Neural progenitor cell (in vitro differentiated cells): Measurements from ENCODE around the gene C11orf16.
"Not testable (repeated sequence)": the region's sequence is repeated elsewhere in the genome, so short reads cannot be mapped to it uniquely, and the experiment has no call there.

Experiments used
- EZH2phosphoT487 ChIP-seq: fragments of 200-600 bp; sonication (generic); IDR thresholded peaks from 2 replicates; pipeline ENCODE4 v1.6.1; 2017; ENCODE audit warnings: antibody characterized with exemption
- TF ChIP-seq, protein P1 (sequence below): fragments of 200-600 bp; sonication (generic); IDR thresholded peaks from 2 replicates; pipeline ENCODE4 v1.5.1; 2017; ENCODE audit warnings: antibody characterized with exemption, mild to moderate bottlenecking

GRCh38 chr11:8891185-8891584 is 41.6 kb downstream of the C11orf16 start:
- TF ChIP-seq, protein P1, sequence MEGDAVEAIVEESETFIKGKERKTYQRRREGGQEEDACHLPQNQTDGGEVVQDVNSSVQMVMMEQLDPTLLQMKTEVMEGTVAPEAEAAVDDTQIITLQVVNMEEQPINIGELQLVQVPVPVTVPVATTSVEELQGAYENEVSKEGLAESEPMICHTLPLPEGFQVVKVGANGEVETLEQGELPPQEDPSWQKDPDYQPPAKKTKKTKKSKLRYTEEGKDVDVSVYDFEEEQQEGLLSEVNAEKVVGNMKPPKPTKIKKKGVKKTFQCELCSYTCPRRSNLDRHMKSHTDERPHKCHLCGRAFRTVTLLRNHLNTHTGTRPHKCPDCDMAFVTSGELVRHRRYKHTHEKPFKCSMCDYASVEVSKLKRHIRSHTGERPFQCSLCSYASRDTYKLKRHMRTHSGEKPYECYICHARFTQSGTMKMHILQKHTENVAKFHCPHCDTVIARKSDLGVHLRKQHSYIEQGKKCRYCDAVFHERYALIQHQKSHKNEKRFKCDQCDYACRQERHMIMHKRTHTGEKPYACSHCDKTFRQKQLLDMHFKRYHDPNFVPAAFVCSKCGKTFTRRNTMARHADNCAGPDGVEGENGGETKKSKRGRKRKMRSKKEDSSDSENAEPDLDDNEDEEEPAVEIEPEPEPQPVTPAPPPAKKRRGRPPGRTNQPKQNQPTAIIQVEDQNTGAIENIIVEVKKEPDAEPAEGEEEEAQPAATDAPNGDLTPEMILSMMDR = not testable (repeated sequence)
- not testable (repeated sequence) for TF ChIP-seq EZH2phosphoT487
